ENCODE results near the gene OR6J1.
"Not testable (repeated sequence)": the region's sequence is repeated elsewhere in the genome, so short reads cannot be mapped to it uniquely, and the experiment has no call there.

Gene OR6J1

DNA sequence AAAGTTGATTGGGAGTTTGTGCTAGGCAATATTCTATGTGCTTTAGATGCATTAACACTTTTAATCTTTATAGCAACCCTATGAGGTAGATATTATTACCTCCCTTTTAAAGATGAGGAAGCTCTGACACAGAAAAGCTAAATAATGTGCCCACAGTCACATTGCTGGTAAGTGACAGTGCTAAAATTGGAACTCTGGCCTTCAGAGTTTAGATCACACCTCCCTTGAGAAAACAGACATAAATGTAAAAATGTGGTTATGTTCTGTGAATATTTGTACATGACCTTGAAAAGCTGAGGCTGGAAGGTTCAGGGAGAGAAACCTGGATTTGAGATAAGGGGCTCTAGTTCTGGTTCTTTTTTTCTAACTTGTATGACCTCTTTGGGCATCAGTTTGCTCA, 44.1 kb downstream of the OR6J1 start:
- Mint-ChIP-seq H3K27ac (peak overlapping the region; percentile 12), H3K4me3 (peak overlapping the region; percentile 97), H3K4me1 (peaks cover 31% of the 10 kb centered on the region), H3K36me3 (peaks cover 8% of the 10 kb centered on the region), H3K9me3 (no peaks in the 10 kb centered on the region), H3K27me3 (no peaks in the 10 kb centered on the region)

DNA sequence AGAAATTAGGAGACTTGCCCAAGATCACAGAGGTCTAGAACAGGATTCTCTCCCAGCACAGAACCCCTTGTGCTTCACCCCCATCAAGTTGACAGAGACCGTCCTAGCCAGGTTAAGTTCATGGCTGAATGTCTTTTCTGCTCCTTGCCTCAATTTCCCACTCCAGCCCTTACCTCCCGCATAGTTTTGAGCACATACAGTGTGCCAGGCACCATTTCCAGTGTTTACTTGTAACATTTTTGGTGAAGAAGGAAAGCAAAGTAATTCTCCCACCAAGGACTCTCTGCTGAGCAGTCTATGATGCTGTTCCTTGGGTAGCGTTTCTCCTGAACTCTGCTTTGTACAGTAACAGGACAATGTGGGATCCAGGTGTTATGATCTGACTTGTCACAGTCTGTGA, 44.8 kb downstream of the OR6J1 start:
- Mint-ChIP-seq H3K4me3 (peak overlapping the region; percentile 97), H3K36me3 (peaks cover 8% of the 10 kb centered on the region), H3K27ac (peak overlapping the region; percentile 89), H3K4me1 (peaks cover 31% of the 10 kb centered on the region), H3K27me3 (no peaks in the 10 kb centered on the region), H3K9me3 (no peaks in the 10 kb centered on the region)

DNA sequence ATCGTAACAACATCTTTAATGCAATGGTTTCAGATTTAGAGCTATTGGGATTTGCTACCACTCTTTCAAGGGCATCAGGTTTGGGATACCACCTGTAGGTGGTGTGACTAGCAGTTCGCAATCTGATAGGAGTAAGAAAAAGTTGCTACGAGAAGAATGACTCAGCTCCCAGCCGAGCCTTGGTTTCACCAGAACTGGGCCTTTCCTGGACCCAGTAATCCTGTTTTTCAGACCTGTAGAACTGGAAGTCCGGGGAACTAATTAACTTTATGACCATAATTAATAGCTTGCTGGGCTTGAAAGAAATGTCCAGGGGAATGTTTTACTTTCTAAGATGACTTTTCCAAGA, 45.3 kb downstream of the OR6J1 start:
- Mint-ChIP-seq H3K27ac (peak overlapping the region; percentile 89), H3K36me3 (peaks cover 8% of the 10 kb centered on the region), H3K4me3 (peak overlapping the region; percentile 97), H3K27me3 (no peaks in the 10 kb centered on the region), H3K9me3 (no peaks in the 10 kb centered on the region), H3K4me1 (peaks cover 31% of the 10 kb centered on the region)

DNA sequence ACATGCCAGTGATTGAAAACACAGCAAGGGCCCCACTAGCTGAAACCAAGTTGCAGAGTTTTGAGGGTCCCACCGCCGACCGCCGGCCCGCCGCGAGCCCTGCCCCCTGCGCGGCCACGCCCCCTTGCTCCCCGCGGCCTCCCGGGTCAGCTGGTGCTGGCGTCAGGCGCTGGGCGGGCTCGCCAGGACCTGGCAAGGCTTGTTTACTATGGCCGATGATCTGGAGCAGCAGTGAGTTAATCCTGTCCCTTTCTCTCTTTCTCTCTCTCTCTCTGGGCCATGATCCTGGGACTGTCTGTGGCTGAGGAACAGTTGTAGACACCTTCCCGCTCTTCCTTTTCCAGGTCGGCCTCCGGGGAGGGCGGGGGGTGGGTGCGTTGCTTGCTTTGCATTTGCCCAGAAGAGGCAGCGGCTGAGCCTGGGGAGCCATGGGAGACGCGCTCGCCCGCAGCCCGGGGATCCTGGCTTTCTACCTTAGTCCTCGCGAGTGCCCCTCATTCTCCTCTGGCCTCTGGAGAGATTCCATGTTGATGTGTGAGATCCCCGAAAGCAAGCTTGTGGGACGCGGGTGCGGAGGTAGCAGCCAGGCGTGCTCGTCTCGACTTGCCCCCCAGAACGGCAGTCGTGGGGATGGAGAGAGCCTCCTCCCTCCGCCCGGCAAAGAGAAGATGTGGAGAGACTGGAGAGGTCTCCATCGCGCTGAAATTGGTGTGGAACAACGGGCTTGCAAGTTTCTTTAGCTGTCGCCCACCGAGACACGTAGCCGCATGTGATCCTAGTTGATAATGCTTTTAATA, 45.9 kb downstream of the OR6J1 start, which contains the start of gene ABHD4:
Gene ABHD4, plus strand, starts transcription at position 202 of the 797 bp plus-strand sequence. Its CDS starts 7 bp downstream, at position 209.
- no peaks in the 10 kb centered on the region for H3K27me3 Mint-ChIP-seq
- peaks cover 33% of the 10 kb centered on the region for H3K4me1 Mint-ChIP-seq
- peak within 1 kb of the TSS; percentile 89 for H3K27ac Mint-ChIP-seq
- no peaks in the 10 kb centered on the region for H3K9me3 Mint-ChIP-seq
- peak within 1 kb of the TSS; percentile 97 for H3K4me3 Mint-ChIP-seq
- peaks cover 6% of the 10 kb centered on the region for H3K36me3 Mint-ChIP-seq

DNA sequence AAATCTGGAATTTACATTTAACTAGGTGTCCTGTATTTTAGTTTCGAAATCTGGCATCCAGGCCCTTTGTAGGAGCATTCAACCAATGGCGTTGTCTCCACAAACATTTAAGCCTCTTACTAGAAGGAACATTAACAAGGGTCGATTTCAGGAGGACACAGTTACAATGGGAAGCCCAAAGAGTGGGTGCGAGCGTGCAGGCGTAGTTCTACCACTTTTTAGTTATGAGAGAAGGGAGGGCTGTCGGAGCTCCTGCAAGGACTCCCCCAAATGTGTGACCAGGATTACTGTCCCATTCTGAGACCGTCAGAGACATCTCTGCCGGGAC, 46.4 kb downstream of the OR6J1 start:
- peaks cover 2% of the 10 kb centered on the region for H3K36me3 Mint-ChIP-seq
- peak overlapping the region; percentile 97 for H3K4me3 Mint-ChIP-seq
- H3K9me3 Mint-ChIP-seq = no peaks in the 10 kb centered on the region
- H3K27ac Mint-ChIP-seq = peak overlapping the region; percentile 81
- H3K27me3 Mint-ChIP-seq = no peaks in the 10 kb centered on the region
- H3K4me1 Mint-ChIP-seq = peaks cover 38% of the 10 kb centered on the region

DNA sequence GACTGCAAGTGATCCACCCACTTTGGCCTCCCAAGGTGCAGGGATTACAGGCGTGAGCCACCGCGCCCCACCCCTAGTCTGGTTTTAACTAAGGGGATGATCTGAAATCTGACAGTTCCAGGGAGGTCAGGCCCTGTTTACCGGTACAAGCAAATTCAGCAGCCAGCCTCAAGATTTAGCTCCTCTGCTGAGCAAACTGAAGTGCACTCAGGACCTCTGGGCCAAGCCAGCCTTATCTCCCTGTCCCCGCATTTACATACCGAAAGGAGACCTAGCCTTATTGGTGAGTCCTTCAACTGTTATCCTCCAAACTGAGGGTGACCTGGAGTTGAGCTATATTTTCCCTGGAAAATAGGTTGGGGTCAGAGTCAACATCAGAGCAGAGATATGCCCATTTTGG, 46.9 kb downstream of the OR6J1 start:
- no peaks in the 10 kb centered on the region for H3K27me3 Mint-ChIP-seq
- H3K9me3 Mint-ChIP-seq = no peaks in the 10 kb centered on the region
- H3K36me3 Mint-ChIP-seq = no peaks in the 10 kb centered on the region
- H3K4me1 Mint-ChIP-seq = peaks cover 41% of the 10 kb centered on the region
- H3K4me3 Mint-ChIP-seq = peak overlapping the region; percentile 97
- H3K27ac Mint-ChIP-seq = no peak overlapping the region

DNA sequence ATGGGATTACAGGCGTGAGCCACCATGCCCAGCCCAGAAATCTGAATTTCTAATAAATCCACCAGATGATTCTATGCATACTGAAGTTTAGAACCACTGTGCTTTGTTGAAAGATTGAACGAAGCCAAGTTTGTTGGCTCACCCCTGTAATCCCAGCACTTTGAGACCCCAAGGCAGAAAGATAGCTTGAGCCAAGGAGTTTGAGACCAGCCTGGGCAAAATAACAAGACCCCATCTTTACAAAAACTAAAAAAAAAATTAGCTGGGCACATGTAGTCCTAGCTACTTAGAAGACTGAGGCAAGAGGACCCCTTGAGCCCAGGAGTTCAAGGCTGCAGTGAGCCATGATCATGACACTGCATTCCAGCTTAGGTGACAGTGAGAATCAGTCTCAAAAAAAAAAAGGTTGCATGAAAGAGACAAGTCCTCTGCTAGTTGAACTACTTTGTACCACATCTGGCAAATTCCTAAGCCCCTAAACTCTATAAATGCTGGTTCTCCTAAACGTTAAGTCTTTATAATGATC, 47.7 kb downstream of the OR6J1 start:
- no peaks in the 10 kb centered on the region for H3K9me3 Mint-ChIP-seq
- no peaks in the 10 kb centered on the region for H3K36me3 Mint-ChIP-seq
- H3K4me1 Mint-ChIP-seq = peaks cover 47% of the 10 kb centered on the region
- no peak overlapping the region for H3K27ac Mint-ChIP-seq
- H3K27me3 Mint-ChIP-seq = no peaks in the 10 kb centered on the region
- H3K4me3 Mint-ChIP-seq = peak overlapping the region; percentile 11

DNA sequence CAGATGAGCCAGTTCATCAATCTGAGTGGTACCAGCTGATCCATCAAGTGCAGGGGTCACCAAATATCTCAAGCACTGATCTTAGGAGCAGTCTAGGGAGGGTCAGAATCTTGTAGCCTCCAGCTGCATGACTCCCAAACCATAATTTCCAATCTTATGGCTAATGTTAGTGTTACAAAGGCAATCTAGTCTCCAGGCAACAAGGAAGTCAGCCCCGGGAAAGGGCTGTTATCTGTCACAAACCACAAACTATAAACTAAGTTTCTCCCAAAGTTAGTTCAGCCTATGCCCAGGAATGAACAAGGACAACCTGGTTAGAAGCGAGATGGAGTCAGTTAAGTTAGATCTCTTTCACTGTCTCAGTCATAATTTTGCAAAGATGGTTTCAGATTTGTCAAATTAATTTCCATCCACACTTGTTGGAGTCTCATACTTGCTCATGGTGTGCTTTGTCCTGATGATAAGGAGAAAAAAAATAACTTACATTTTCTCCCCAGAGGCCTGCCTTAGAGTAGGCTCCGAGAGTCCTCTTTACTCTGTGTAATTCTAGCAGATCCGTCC, 49.9 kb downstream of the OR6J1 start:
- Mint-ChIP-seq H3K4me3 (no peak overlapping the region), H3K36me3 (no peaks in the 10 kb centered on the region), H3K27ac (peak overlapping the region; percentile 8), H3K9me3 (no peaks in the 10 kb centered on the region), H3K27me3 (no peaks in the 10 kb centered on the region), H3K4me1 (peaks cover 50% of the 10 kb centered on the region)

DNA sequence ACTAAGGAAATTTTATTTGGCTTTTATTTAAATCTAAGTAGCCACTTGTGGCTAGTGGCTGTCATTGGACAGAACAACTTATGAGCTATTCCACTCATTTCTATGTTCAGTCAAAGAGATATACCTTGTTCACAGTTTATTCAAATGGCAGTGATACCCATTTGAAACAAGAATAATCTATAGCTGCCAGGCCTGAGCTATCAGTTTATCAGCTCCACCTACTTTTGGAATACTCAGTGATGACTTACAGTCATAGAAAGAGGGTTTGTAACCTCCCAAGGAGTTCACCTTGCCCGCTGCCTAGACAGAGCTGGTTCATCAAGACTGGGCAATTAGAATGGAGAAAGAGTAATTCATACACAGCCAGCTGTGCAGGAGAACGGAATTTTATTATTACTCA, 50.6 kb downstream of the OR6J1 start:
- peaks cover 44% of the 10 kb centered on the region for H3K4me1 Mint-ChIP-seq
- H3K9me3 Mint-ChIP-seq = no peaks in the 10 kb centered on the region
- peak overlapping the region; percentile 47 for H3K27ac Mint-ChIP-seq
- H3K27me3 Mint-ChIP-seq = no peaks in the 10 kb centered on the region
- H3K4me3 Mint-ChIP-seq = no peak overlapping the region
- H3K36me3 Mint-ChIP-seq = no peaks in the 10 kb centered on the region

DNA sequence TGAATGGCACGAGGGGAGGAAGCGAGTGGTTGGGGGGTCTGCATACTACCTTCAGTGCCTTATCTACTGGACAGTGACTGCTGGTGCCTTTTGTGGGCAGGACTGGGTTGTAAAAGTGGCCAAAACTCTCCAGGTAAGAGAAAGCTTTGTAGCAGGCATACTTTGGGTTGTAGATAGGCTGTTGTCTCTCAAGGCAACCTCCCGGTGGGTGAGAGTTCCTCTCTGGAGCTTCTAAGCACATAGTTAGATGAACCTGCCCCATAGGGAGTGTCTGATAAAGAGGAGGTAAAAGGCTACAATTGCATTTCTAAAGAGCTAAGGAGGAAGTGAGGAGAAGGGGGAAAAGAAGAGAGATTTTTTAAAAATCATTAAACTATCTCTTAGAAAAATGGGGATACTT, 51.0 kb downstream of the OR6J1 start:
- Mint-ChIP-seq H3K27me3 (no peaks in the 10 kb centered on the region), H3K36me3 (no peaks in the 10 kb centered on the region), H3K4me1 (peaks cover 42% of the 10 kb centered on the region), H3K27ac (peak overlapping the region; percentile 47), H3K9me3 (no peaks in the 10 kb centered on the region), H3K4me3 (no peak overlapping the region)

DNA sequence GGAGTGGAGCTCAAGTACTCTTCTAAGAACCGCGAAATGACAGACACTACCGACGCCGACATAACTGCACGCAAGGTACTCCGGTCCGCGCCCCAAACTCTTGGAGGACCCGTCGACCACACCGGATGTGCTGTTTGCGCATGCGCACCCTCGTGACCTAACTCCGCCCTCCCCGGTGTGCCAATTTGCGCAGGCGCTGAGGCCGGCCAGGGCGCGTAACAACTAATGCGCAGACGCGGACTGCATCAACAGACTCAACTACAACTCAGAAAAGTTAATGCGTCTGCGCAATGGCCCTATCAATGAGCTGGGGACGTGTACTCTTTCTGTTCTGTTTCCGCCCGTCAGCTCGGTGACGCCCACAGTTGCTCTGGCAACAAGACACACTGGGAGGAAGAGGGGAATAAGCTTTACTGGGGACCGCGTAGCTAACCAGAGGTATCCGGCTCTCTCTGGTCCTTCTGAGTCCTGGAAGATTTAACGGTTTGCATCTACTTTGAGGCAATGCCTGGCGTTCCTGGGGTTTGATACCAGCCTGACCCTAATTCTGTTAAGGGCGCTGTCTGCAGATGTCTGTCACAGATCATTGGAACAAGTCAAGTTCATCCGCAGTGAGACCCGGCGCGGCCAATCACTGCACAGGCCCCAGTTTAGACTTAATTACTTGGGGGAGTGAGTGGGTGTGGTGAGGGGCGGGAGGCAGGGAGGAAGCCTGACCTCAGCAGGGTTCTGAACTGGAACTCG, 54.9 kb downstream of the OR6J1 start, which contains the start of gene DAD1:
Gene DAD1, minus strand, starts transcription at position 129 of the 744 bp plus-strand sequence. Its CDS starts 67 bp downstream, at position 62.
- H3K36me3 Mint-ChIP-seq = peaks cover 17% of the 10 kb centered on the region

DNA sequence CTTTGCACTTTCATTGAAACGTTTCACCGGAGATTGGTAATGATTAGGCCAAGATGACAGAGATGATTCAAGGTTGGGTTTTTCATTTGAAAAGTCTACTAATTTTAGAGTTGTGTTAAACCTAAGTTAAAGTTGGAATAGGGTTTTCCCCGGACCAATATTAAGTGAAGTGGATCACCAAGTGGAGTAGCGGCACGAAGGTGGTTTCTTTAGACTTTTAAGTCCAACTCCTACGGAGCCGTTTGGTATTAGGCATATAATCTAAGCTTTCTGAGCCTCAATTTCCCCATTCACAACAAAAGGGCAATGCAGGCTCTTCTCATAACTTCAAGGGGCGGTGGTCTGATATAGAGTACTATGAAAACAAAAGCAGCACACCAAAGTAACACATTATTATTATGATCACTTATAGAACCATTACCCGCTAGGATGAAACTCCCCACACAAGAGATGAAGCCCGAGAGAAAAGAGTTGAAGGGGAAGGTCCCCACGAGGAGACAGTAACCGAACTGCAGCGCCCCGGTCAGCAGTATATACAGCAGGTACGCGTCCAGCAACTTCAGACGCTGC, 55.5 kb downstream of the OR6J1 start:
- Mint-ChIP-seq H3K4me1 (peaks cover 74% of the 10 kb centered on the region), H3K9me3 (no peaks in the 10 kb centered on the region), H3K36me3 (peaks cover 20% of the 10 kb centered on the region), H3K27me3 (no peaks in the 10 kb centered on the region), H3K4me3 (peak overlapping the region; percentile 95), H3K27ac (peak overlapping the region; percentile 98)

More for the DNA sequence above, 54.9 kb downstream of the OR6J1 start, which contains the start of gene DAD1:
- peak within 1 kb of the TSS; percentile 98 for H3K27ac Mint-ChIP-seq
- H3K27me3 Mint-ChIP-seq = no peaks in the 10 kb centered on the region
- peaks cover 68% of the 10 kb centered on the region for H3K4me1 Mint-ChIP-seq
- no peaks in the 10 kb centered on the region for H3K9me3 Mint-ChIP-seq
- H3K4me3 Mint-ChIP-seq = peak within 1 kb of the TSS; percentile 95

DNA sequence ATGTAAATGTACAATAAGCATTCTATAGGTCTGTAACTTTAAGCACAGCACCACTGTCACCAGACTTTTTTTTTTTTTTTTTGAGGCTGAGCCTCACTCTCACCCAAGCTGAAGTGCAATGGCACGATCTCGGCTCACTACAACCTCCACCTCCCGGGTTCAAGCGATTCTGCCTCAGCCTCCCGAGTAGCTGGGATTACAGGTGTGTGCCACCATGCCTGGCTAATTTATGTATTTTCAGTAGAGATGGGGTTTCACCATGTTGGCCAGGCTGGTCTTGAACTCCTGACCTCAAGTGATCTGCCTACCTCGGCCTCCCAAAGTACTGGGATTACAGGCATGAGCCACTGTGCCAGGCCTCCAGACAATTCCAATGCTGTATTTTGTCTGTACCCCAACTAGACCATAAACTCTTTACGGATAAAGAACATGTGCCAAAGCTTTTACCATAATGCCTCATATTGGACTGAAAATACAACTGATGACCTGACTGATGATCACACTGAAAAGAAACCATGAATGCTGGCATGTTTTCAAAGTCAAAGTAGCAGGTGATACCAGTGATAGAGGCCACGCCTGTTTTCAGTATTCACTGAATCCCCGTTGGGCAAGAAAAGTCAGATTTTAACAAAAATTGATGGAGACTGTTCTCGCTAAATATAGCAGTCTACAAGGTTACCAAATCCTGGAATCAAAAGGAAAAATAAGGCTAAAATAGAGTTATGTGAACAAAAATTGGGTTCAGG, 56.3 kb downstream of the OR6J1 start:
- Mint-ChIP-seq H3K4me3 (peak overlapping the region; percentile 95), H3K4me1 (peaks cover 76% of the 10 kb centered on the region)
- H3K9me3 Mint-ChIP-seq = not testable (repeated sequence)

DNA sequence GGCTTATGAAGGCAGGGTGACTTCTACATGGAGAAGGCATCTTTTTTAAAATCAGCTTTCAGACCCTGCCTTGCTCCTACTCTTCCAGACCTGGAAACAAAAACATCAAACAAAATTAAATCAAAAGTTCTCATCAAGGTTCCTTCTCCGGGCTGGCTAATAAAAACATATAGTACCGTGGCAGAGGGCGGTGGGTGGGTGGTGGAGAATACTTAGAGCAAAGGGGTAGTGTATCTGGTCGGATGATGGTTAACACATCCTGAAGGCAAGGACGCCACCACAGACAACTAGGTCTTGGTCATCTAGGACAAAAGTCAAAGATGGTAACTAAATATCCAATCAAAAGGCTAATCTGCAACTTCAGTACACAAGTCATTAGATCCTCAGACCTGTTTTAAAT, 56.9 kb downstream of the OR6J1 start:
- peaks cover 20% of the 10 kb centered on the region for H3K36me3 Mint-ChIP-seq
- H3K27ac Mint-ChIP-seq = peak overlapping the region; percentile 98

More for the DNA sequence above, 56.3 kb downstream of the OR6J1 start:
- Mint-ChIP-seq H3K36me3 (peaks cover 20% of the 10 kb centered on the region), H3K27ac (peak overlapping the region; percentile 98)
- H3K27me3 Mint-ChIP-seq = not testable (repeated sequence)

DNA sequence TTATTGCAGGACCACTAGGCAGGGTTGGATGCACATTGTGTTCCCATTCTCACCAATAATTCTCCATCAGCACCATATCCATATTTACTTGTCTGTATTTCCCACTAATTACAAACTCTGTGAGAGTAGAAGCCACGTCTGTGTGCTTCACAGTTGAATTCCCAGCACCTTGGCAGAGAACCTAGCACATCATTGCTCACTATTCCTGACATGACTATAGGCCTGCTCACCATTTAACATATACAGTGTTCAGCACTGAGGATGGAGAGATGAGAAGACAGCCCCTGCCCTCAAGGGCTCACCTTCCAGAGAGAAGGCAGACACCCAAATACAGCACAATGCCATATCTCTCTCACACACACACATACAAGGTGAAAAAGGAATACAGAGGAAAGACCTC, 60.2 kb downstream of the OR6J1 start:
- peaks cover 72% of the 10 kb centered on the region for H3K4me1 Mint-ChIP-seq
- H3K4me3 Mint-ChIP-seq = peak overlapping the region; percentile 78
- H3K9me3 Mint-ChIP-seq = no peaks in the 10 kb centered on the region
- H3K27me3 Mint-ChIP-seq = no peaks in the 10 kb centered on the region
- peak overlapping the region; percentile 93 for H3K27ac Mint-ChIP-seq
- H3K36me3 Mint-ChIP-seq = peaks cover 20% of the 10 kb centered on the region

More for the DNA sequence above, 56.9 kb downstream of the OR6J1 start:
- Mint-ChIP-seq H3K27me3 (no peaks in the 10 kb centered on the region), H3K4me3 (peak overlapping the region; percentile 95), H3K9me3 (no peaks in the 10 kb centered on the region), H3K4me1 (peaks cover 78% of the 10 kb centered on the region)

All from activated naive CD4-positive, alpha-beta T cell treated with anti-CD3 and anti-CD28 coated beads, Interleukin-2, amount 50 U/mL, for 24 hours (primary cell).